A549 (cell line): Measurements from ENCODE around the gene NEGR1. TPM values are rescaled to one million over a fixed set of nuclear protein-coding genes. Genes with fewer than 3 reads are reported as not detected.

Experiments
- ATAC-seq, 2 experiments: fragments of 200-7000 bp in 1 of 2; fragments of >200 bp in 1 of 2; cut with Nextera tagmentation in 1 of 2; cut with Tn5 transposase in 1 of 2; 3 replicates each; pipeline versions ENCODE4 v1.8.0 to v1.9.1; 2018 to 2020; ENCODE audit warnings: mild to moderate bottlenecking in 1 of 2, moderate library complexity in 1 of 2
- CTCF ChIA-PET: fragments of 300-600 bp; sonication (Branson Sonifier 250); formaldehyde crosslinking; extraction: SDS; loops from one replicate; lab custom pipeline; 2021; ENCODE audit warnings: antibody characterized with exemption, inconsistent platforms; lab: Yijun Ruan, JAX
- POLR2A ChIA-PET: fragments of 350-600 bp; formaldehyde crosslinking; extraction: SDS; loops from one replicate; lab custom pipeline; 2021; ENCODE audit warnings: antibody characterized with exemption, inconsistent platforms; lab: Yijun Ruan, JAX
- DNase-seq, 2 experiments: peaks; one replicate each; pipeline versions ENCODE4 v3.0.0 to v3.0.0-alpha.2; 2011 to 2016; ENCODE audit warnings: low read depth in 1 of 2, low spot score in 1 of 2
- FAIRE-seq: peaks from 2 replicates; lab custom pipeline; 2011; peaks lifted over from hg19 to GRCh38; lab: Jason Lieb, UNC
- H3K27ac ChIP-seq, 2 experiments: fragments of >200 bp; sonication (Bioruptor Twin); formaldehyde crosslinking; 3 replicates each; pipeline ENCODE4 v1.5.1; 2016 to 2017
- H3K4me1 ChIP-seq: fragments of >200 bp; sonication (Bioruptor Twin); formaldehyde crosslinking; 3 replicates; pipeline ENCODE4 v1.6.1; 2016
- H3K4me2 ChIP-seq: fragments of >200 bp; sonication (Bioruptor Twin); formaldehyde crosslinking; 3 replicates; pipeline ENCODE4 v1.6.1; 2016
- H3K4me3 ChIP-seq: fragments of >200 bp; sonication (Bioruptor Twin); formaldehyde crosslinking; 3 replicates; pipeline ENCODE4 v1.5.1; 2016
- H3K9me3 ChIP-seq: fragments of >200 bp; sonication (Bioruptor Twin); formaldehyde crosslinking; 3 replicates; pipeline ENCODE4 v1.6.1; 2016
- ATOH8 ChIP-seq: fragments of 250-450 bp; sonication (Bioruptor Pico); IDR thresholded peaks from 2 replicates; pipeline ENCODE4 v1.5.0; 2020; ENCODE audit warnings: low read depth, mild to moderate bottlenecking, moderate library complexity
- BCL3 ChIP-seq: fragments of >200 bp; sonication (Bioruptor Twin); formaldehyde crosslinking; IDR thresholded peaks from 3 replicates; pipeline ENCODE4 v1.6.1; 2016
- CBX2 ChIP-seq: fragments of 200-600 bp; sonication (generic); IDR thresholded peaks from 2 replicates; pipeline ENCODE4 v1.6.1; 2016; ENCODE audit warnings: low read depth, mild to moderate bottlenecking, borderline replicate concordance
- CBX8 ChIP-seq: fragments of 200-600 bp; sonication (generic); IDR thresholded peaks from 2 replicates; pipeline ENCODE4 v1.6.1; 2016
- CHD2 ChIP-seq: fragments of 150-350 bp; IDR thresholded peaks from 2 replicates; pipeline ENCODE4 v1.6.1; 2014; ENCODE audit warnings: low read length; ENCODE audit not compliant: partially characterized antibody
- CTCF ChIP-seq: fragments of >200 bp; sonication (Bioruptor Twin); formaldehyde crosslinking; IDR thresholded peaks from 3 replicates; pipeline ENCODE4 v1.5.1; 2016
- E2F6 ChIP-seq: IDR thresholded peaks from 2 replicates; pipeline ENCODE4 v1.6.1; 2012; ENCODE audit warnings: low read depth, borderline replicate concordance
- FOSB ChIP-seq: fragments of 250-450 bp; sonication (Bioruptor Pico); IDR thresholded peaks from 2 replicates; pipeline ENCODE4 v1.5.0; 2020; ENCODE audit warnings: mild to moderate bottlenecking, moderate library complexity
- FOSL2 ChIP-seq, 2 experiments: fragments of 450-650 bp in 1 of 2; fragments of >200 bp in 1 of 2; sonication (Bioruptor Twin) in 1 of 2; formaldehyde crosslinking; IDR thresholded peaks; 2 replicates each; pipeline versions ENCODE4 v1.5.0 to v1.6.1; 2016 to 2020; ENCODE audit warnings: mild to moderate bottlenecking in 1 of 2, moderate library complexity in 1 of 2
- FOXS1 ChIP-seq: fragments of 250-450 bp; sonication (Bioruptor Pico); IDR thresholded peaks from 2 replicates; pipeline ENCODE4 v1.5.0; 2020; ENCODE audit warnings: mild to moderate bottlenecking, moderate library complexity
- HEYL ChIP-seq: fragments of 250-450 bp; sonication (Bioruptor Pico); IDR thresholded peaks from 2 replicates; pipeline ENCODE4 v1.8.0; 2021; ENCODE audit warnings: mild to moderate bottlenecking, moderate library complexity
- HOXB13 ChIP-seq: fragments of 250-450 bp; sonication (Bioruptor Pico); IDR thresholded peaks from 2 replicates; pipeline ENCODE4 v1.5.0; 2020; ENCODE audit warnings: low read depth, mild to moderate bottlenecking, moderate library complexity
- JUN ChIP-seq, 2 experiments: fragments of >200 bp; sonication (Bioruptor Twin); formaldehyde crosslinking; IDR thresholded peaks; 2 replicates in 1 of 2; 3 replicates in 1 of 2; pipeline ENCODE4 v1.6.1; 2016 to 2017
- KDM5A ChIP-seq: fragments of 200-600 bp; sonication (generic); IDR thresholded peaks from 2 replicates; pipeline ENCODE4 v1.6.1; 2016; ENCODE audit warnings: antibody characterized with exemption, mild to moderate bottlenecking
- MAFK ChIP-seq: fragments of 450-650 bp; IDR thresholded peaks from 2 replicates; pipeline ENCODE4 v1.6.1; 2014; ENCODE audit not compliant: partially characterized antibody
- MAX ChIP-seq: IDR thresholded peaks from 2 replicates; pipeline ENCODE4 v1.6.1; 2012
- MAZ ChIP-seq: fragments of 150-350 bp; IDR thresholded peaks from 2 replicates; pipeline ENCODE4 v1.6.1; 2014; ENCODE audit warnings: antibody characterized with exemption, low read depth, low read length, borderline replicate concordance
- NR3C1 ChIP-seq: fragments of >200 bp; sonication (Bioruptor Twin); formaldehyde crosslinking; IDR thresholded peaks from 3 replicates; pipeline ENCODE4 v1.6.1; 2017
- PBX3 ChIP-seq: IDR thresholded peaks from 2 replicates; pipeline ENCODE4 v1.6.1; 2012
- POLR2A ChIP-seq: IDR thresholded peaks from 2 replicates; pipeline ENCODE4 v1.6.1; 2012; ENCODE audit warnings: mild to moderate bottlenecking, low read length
- POLR2AphosphoS2 ChIP-seq: conservative IDR thresholded peaks from 2 replicates; pipeline ENCODE4 v1.6.1; 2012; ENCODE audit warnings: low read length, improper control_type of control experiment, inconsistent platforms
- RAD21 ChIP-seq, 2 experiments: fragments of >200 bp in 1 of 2; sonication (Bioruptor Twin) in 1 of 2; formaldehyde crosslinking in 1 of 2; IDR thresholded peaks in 1 of 2; conservative IDR thresholded peaks in 1 of 2; 2 replicates in 1 of 2; 3 replicates in 1 of 2; pipeline ENCODE4 v1.6.1; 2012 to 2018; ENCODE audit warnings: inconsistent platforms in 1 of 2
- RARB ChIP-seq: fragments of 250-450 bp; sonication (Bioruptor Pico); IDR thresholded peaks from 2 replicates; pipeline ENCODE4 v1.8.0; 2021; ENCODE audit warnings: mild to moderate bottlenecking, moderate library complexity
- RNF2 ChIP-seq: fragments of 200-600 bp; sonication (generic); IDR thresholded peaks from 2 replicates; pipeline ENCODE4 v1.6.1; 2016; ENCODE audit warnings: low read depth, mild to moderate bottlenecking, antibody characterized with exemption, moderate library complexity, borderline replicate concordance
- SMC3 ChIP-seq: fragments of >200 bp; sonication (Bioruptor Twin); formaldehyde crosslinking; IDR thresholded peaks from 3 replicates; pipeline ENCODE4 v1.6.1; 2018; ENCODE audit warnings: inconsistent platforms
- SREBF2 ChIP-seq: fragments of 450-650 bp; IDR thresholded peaks from 2 replicates; pipeline ENCODE4 v1.6.1; 2014; ENCODE audit warnings: mild to moderate bottlenecking, moderate library complexity
- WGBS: methylation state at CpG from one replicate; pipeline ENCODE4 v1.1.6; 2017; ENCODE audit errors: missing lambda C conversion rate; 5-methylcytosine and 5-hydroxymethylcytosine counted together
- polyA plus RNA-seq, 4 experiments: library from polyadenylated mRNA; depleted of rRNA in 3 of 4; stranded (reverse); fragments of >200 nt; fragmentation: RNase III in 1 of 4; extraction: RNeasy Plus Mini Kit Qiagen cat#74134 plus additional on column Dnase treatment in 1 of 4; gene quantifications; 2 replicates in 3 of 4; 3 replicates in 1 of 4; pipeline ENCODE4 v1.2.3, GENCODE V29; 2011 to 2017

NEGR1 gene
- polyA plus RNA-seq, 2 of the 4 experiments (the other 2 are of a cell fraction): not detected

- TF ChIP-seq JUN (IDR thresholded peaks at IDR 0.05): no peak
- no peak for TF ChIP-seq CHD2
- TF ChIP-seq PBX3: no peak
- no peak for TF ChIP-seq MAZ
- no peak for TF ChIP-seq HEYL
- TF ChIP-seq CTCF: no peak
- TF ChIP-seq SMC3: no peak
- no peak for TF ChIP-seq RARB (CRISPR knock-in tag)
- no peak for TF ChIP-seq POLR2AphosphoS2
- TF ChIP-seq, all 56 proteins: peak for 0
Measured at GRCh38 chr1:71829346-71829745, 453.0 kb downstream of the NEGR1 start (continued).

GRCh38 chr1:71828431-71829012 lies 453.8 kb downstream of the NEGR1 start:
- POLR2A ChIA-PET: no interaction called here

GRCh38 chr1:71823708-71824305 lies 458.5 kb downstream of the NEGR1 start:
- DNase-seq (no peak), FAIRE-seq (no peak), ATAC-seq (no peak)
- no peaks in the 10 kb centered on the region for H3K9me3 ChIP-seq
- ChIA-PET CTCF (no interaction called here), POLR2A (no interaction called here)
- no peak overlapping the region for H3K27ac ChIP-seq
- 79% methylated on average over 4 of the region's 4 CpGs for WGBS
- no peak for TF ChIP-seq FOSB
- TF ChIP-seq E2F6: no peak
- TF ChIP-seq CHD2: no peak
- TF ChIP-seq NR3C1: no peak
- no peak for TF ChIP-seq MAX
- TF ChIP-seq FOXS1 (CRISPR knock-in tag): no peak
- no peak for TF ChIP-seq MAFK
- TF ChIP-seq CBX8: no peak
- no peak for TF ChIP-seq HOXB13 (CRISPR knock-in tag)
- no peak for TF ChIP-seq RAD21 (conservative IDR thresholded peaks at IDR 0.05 in 1 of 2, IDR thresholded peaks at IDR 0.05 in 1 of 2)
- no peak for TF ChIP-seq BCL3
- no peak for TF ChIP-seq FOSL2 (IDR thresholded peaks at IDR 0.05)
- TF ChIP-seq FOSL2 (CRISPR knock-in tag; IDR thresholded peaks at IDR 0.05): no peak
- no peak overlapping the region for H3K4me3 ChIP-seq
- H3K4me1 ChIP-seq: no peaks in the 10 kb centered on the region
- no peak overlapping the region for H3K4me2 ChIP-seq

More at GRCh38 chr1:71828431-71829012, 453.8 kb downstream of the NEGR1 start:
- FAIRE-seq: no peak
- no peak for DNase-seq
- ATAC-seq: no peak
- TF ChIP-seq HEYL (no peak), RNF2 (no peak), MAZ (no peak), CHD2 (no peak), HOXB13 (CRISPR knock-in tag) (no peak), POLR2A (no peak), ATOH8 (CRISPR knock-in tag) (no peak), KDM5A (no peak), CBX2 (no peak), SREBF2 (no peak)
- H3K4me2 ChIP-seq: no peak overlapping the region
- no peak overlapping the region for H3K27ac ChIP-seq
- H3K4me1 ChIP-seq: no peaks in the 10 kb centered on the region
- 19% methylated on average over 3 of the region's 3 CpGs for WGBS
- CTCF ChIA-PET: no interaction called here
- no peaks in the 10 kb centered on the region for H3K9me3 ChIP-seq
- H3K4me3 ChIP-seq: no peak overlapping the region
